ENCODE measurements around the gene IGFALS. TPM values are rescaled to one million over a fixed set of nuclear protein-coding genes. Genes with fewer than 3 reads are reported as not detected.

IGFALS gene
- not detected for polyA plus RNA-seq (2013, experiment 1 of 2)
- not detected for polyA plus RNA-seq (2013, experiment 2 of 2)

- no peak within 1 kb of the TSS for H2BK5ac ChIP-seq (ENCODE audit: low read depth, low read length, poor library complexity, severe bottlenecking)
- H2AK5ac ChIP-seq (ENCODE audit: low read length, severe bottlenecking): no peak within 1 kb of the TSS
- no peak within 1 kb of the TSS for H2BK15ac ChIP-seq (ENCODE audit: low read depth, poor library complexity, severe bottlenecking)
- H3K4ac ChIP-seq (ENCODE audit: low read depth in 1 of 2, low read length in 2 of 2): no peak within 1 kb of the TSS
- peak within 1 kb of the TSS; percentile 20 for H4K8ac ChIP-seq (ENCODE audit: low read length)
- H3K27me3 ChIP-seq (ENCODE audit: control insufficient read depth in 1 of 2, insufficient read depth in 1 of 2, low read length in 2 of 2): no peaks in the 10 kb centered on the region
- no peak within 1 kb of the TSS for H3K18ac ChIP-seq (ENCODE audit: low read depth in 1 of 2, low read length in 2 of 2)
- no peak within 1 kb of the TSS for H3K4me3 ChIP-seq (ENCODE audit: insufficient read depth in 1 of 2, low read depth in 1 of 2, low read length in 2 of 2)
- H3K9me3 ChIP-seq (ENCODE audit: control insufficient read depth, low read length): peaks cover 7% of the 10 kb centered on the region
- DNase-seq: no peak
- peaks cover 6% of the 10 kb centered on the region for H3K4me1 ChIP-seq (ENCODE audit: control insufficient read depth, insufficient read depth, low read depth, low read length)
- no peak within 1 kb of the TSS for H2AFZ ChIP-seq (ENCODE audit: low read depth, low read length)
- no peak within 1 kb of the TSS for H3K14ac ChIP-seq (ENCODE audit: low read length in 2 of 2)
- peaks cover 10 to 52% of the 10 kb centered on the region in 2 experiments for H3K36me3 ChIP-seq (ENCODE audit: control insufficient read depth in 1 of 2, insufficient read depth in 2 of 2, low read depth in 1 of 2, low read length in 2 of 2)
- no peak within 1 kb of the TSS for H2BK120ac ChIP-seq (ENCODE audit: low read depth, low read length)
- no peak within 1 kb of the TSS for H3K4me2 ChIP-seq (ENCODE audit: low read length, poor library complexity, severe bottlenecking)
- no peak within 1 kb of the TSS for H2BK12ac ChIP-seq (ENCODE audit: low read length in 2 of 2)
- H3K79me1 ChIP-seq (replicated peaks; ENCODE audit: low read length, poor library complexity, severe bottlenecking): peaks cover 13% of the 10 kb centered on the region
- 95% methylated on average over 28 of the region's 28 CpGs for WGBS
- no peak within 1 kb of the TSS for H3K23ac ChIP-seq (ENCODE audit: low read length in 2 of 2)
- H3K27ac ChIP-seq (ENCODE audit: low read length, poor library complexity, severe bottlenecking): no peak within 1 kb of the TSS
- peak within 1 kb of the TSS; percentile 39 for H4K91ac ChIP-seq (ENCODE audit: low read length)
- no peak within 1 kb of the TSS for H3K9ac ChIP-seq (ENCODE audit: low read length)
Measured at GRCh38 chr16:1793578-1794220, at the start of gene IGFALS. TSS of gene IGFALS (minus strand) at chr16:1793705. CDS start at chr16:1793652, 53 bp downstream.

GRCh38 chr16:1839554-1839953 is 46.0 kb upstream of the IGFALS start:
- Histone ChIP-seq H3K79me1 (replicated peaks; ENCODE audit: low read length, poor library complexity, severe bottlenecking) (peaks cover 2% of the 10 kb centered on the region), H3K4me2 (ENCODE audit: low read length, poor library complexity, severe bottlenecking) (no peak overlapping the region), H3K4me3 (ENCODE audit: insufficient read depth in 1 of 2, low read depth in 1 of 2, low read length in 2 of 2) (no peak overlapping the region), H3K9ac (ENCODE audit: low read length) (peak overlapping the region; percentile 46), H3K23ac (ENCODE audit: low read length in 2 of 2) (no peak overlapping the region), H2BK120ac (ENCODE audit: low read depth, low read length) (no peak overlapping the region), H3K27me3 (ENCODE audit: control insufficient read depth in 1 of 2, insufficient read depth in 1 of 2, low read length in 2 of 2) (no peaks in the 10 kb centered on the region), H3K4me1 (ENCODE audit: control insufficient read depth, insufficient read depth, low read depth, low read length) (peaks cover 2% of the 10 kb centered on the region), H4K8ac (ENCODE audit: low read length) (peak overlapping the region; percentile 19), H2BK12ac (ENCODE audit: low read length in 2 of 2) (no peak overlapping the region), H3K9me3 (ENCODE audit: control insufficient read depth, low read length) (no peaks in the 10 kb centered on the region), H3K36me3 (ENCODE audit: control insufficient read depth in 1 of 2, insufficient read depth in 2 of 2, low read depth in 1 of 2, low read length in 2 of 2) (peaks cover 0 to 9% of the 10 kb centered on the region in 2 experiments), H2AK5ac (ENCODE audit: low read length, severe bottlenecking) (no peak overlapping the region), H2AFZ (ENCODE audit: low read depth, low read length) (no peak overlapping the region), H3K27ac (ENCODE audit: low read length, poor library complexity, severe bottlenecking) (no peak overlapping the region), H2BK15ac (ENCODE audit: low read depth, poor library complexity, severe bottlenecking) (no peak overlapping the region), H3K14ac (ENCODE audit: low read length in 2 of 2) (no peak overlapping the region), H3K4ac (ENCODE audit: low read depth in 1 of 2, low read length in 2 of 2) (no peak overlapping the region), H3K18ac (ENCODE audit: low read depth in 1 of 2, low read length in 2 of 2) (no peak overlapping the region), H2BK5ac (ENCODE audit: low read depth, low read length, poor library complexity, severe bottlenecking) (no peak overlapping the region), H4K91ac (ENCODE audit: low read length) (no peak overlapping the region)
- peak; percentile 81 for DNase-seq
- WGBS: 41% methylated on average over 9 of the region's 9 CpGs

GRCh38 chr16:1834096-1834495 is 40.6 kb upstream of the IGFALS start:
- Histone ChIP-seq H3K23ac (ENCODE audit: low read length in 2 of 2) (no peak overlapping the region), H3K4me1 (ENCODE audit: control insufficient read depth, insufficient read depth, low read depth, low read length) (peaks cover 6% of the 10 kb centered on the region), H3K27ac (ENCODE audit: low read length, poor library complexity, severe bottlenecking) (no peak overlapping the region), H4K91ac (ENCODE audit: low read length) (no peak overlapping the region), H3K4me3 (ENCODE audit: insufficient read depth in 1 of 2, low read depth in 1 of 2, low read length in 2 of 2) (no peak overlapping the region), H4K8ac (ENCODE audit: low read length) (no peak overlapping the region), H2BK15ac (ENCODE audit: low read depth, poor library complexity, severe bottlenecking) (no peak overlapping the region), H3K36me3 (ENCODE audit: control insufficient read depth in 1 of 2, insufficient read depth in 2 of 2, low read depth in 1 of 2, low read length in 2 of 2) (peaks cover 11 to 32% of the 10 kb centered on the region in 2 experiments), H3K4me2 (ENCODE audit: low read length, poor library complexity, severe bottlenecking) (no peak overlapping the region), H3K27me3 (ENCODE audit: control insufficient read depth in 1 of 2, insufficient read depth in 1 of 2, low read length in 2 of 2) (no peaks in the 10 kb centered on the region), H2AK5ac (ENCODE audit: low read length, severe bottlenecking) (no peak overlapping the region), H3K79me1 (replicated peaks; ENCODE audit: low read length, poor library complexity, severe bottlenecking) (peaks cover 15% of the 10 kb centered on the region), H3K18ac (ENCODE audit: low read depth in 1 of 2, low read length in 2 of 2) (no peak overlapping the region), H3K9me3 (ENCODE audit: control insufficient read depth, low read length) (no peaks in the 10 kb centered on the region), H3K14ac (ENCODE audit: low read length in 2 of 2) (no peak overlapping the region), H2BK5ac (ENCODE audit: low read depth, low read length, poor library complexity, severe bottlenecking) (no peak overlapping the region), H2BK120ac (ENCODE audit: low read depth, low read length) (no peak overlapping the region), H3K9ac (ENCODE audit: low read length) (no peak overlapping the region), H2BK12ac (ENCODE audit: low read length in 2 of 2) (no peak overlapping the region), H2AFZ (ENCODE audit: low read depth, low read length) (no peak overlapping the region), H3K4ac (ENCODE audit: low read depth in 1 of 2, low read length in 2 of 2) (no peak overlapping the region)
- WGBS: 96% methylated on average over 1 of the region's 5 CpGs
- DNase-seq: no peak

GRCh38 chr16:1832838-1833454 is 39.4 kb upstream of the IGFALS start:
- Histone ChIP-seq H2BK5ac (ENCODE audit: low read depth, low read length, poor library complexity, severe bottlenecking) (no peak overlapping the region), H3K9me3 (ENCODE audit: control insufficient read depth, low read length) (no peaks in the 10 kb centered on the region), H2AK5ac (ENCODE audit: low read length, severe bottlenecking) (no peak overlapping the region), H2BK15ac (ENCODE audit: low read depth, poor library complexity, severe bottlenecking) (no peak overlapping the region), H3K27ac (ENCODE audit: low read length, poor library complexity, severe bottlenecking) (no peak overlapping the region), H3K4ac (ENCODE audit: low read depth in 1 of 2, low read length in 2 of 2) (no peak overlapping the region), H2BK12ac (ENCODE audit: low read length in 2 of 2) (no peak overlapping the region), H4K91ac (ENCODE audit: low read length) (no peak overlapping the region), H3K36me3 (ENCODE audit: control insufficient read depth in 1 of 2, insufficient read depth in 2 of 2, low read depth in 1 of 2, low read length in 2 of 2) (peaks cover 13 to 31% of the 10 kb centered on the region in 2 experiments), H2BK120ac (ENCODE audit: low read depth, low read length) (no peak overlapping the region), H3K4me3 (ENCODE audit: insufficient read depth in 1 of 2, low read depth in 1 of 2, low read length in 2 of 2) (no peak overlapping the region), H3K4me2 (ENCODE audit: low read length, poor library complexity, severe bottlenecking) (no peak overlapping the region), H2AFZ (ENCODE audit: low read depth, low read length) (no peak overlapping the region), H3K23ac (ENCODE audit: low read length in 2 of 2) (no peak overlapping the region), H3K14ac (ENCODE audit: low read length in 2 of 2) (no peak overlapping the region), H3K79me1 (replicated peaks; ENCODE audit: low read length, poor library complexity, severe bottlenecking) (peaks cover 15% of the 10 kb centered on the region), H4K8ac (ENCODE audit: low read length) (no peak overlapping the region), H3K9ac (ENCODE audit: low read length) (no peak overlapping the region), H3K18ac (ENCODE audit: low read depth in 1 of 2, low read length in 2 of 2) (no peak overlapping the region), H3K27me3 (ENCODE audit: control insufficient read depth in 1 of 2, insufficient read depth in 1 of 2, low read length in 2 of 2) (no peaks in the 10 kb centered on the region), H3K4me1 (ENCODE audit: control insufficient read depth, insufficient read depth, low read depth, low read length) (peaks cover 9% of the 10 kb centered on the region)
- no peak for DNase-seq
- WGBS: 79% methylated on average over 9 of the region's 9 CpGs

Measured in mesenchymal stem cell (in vitro differentiated cells and primary cell).